GM12878 (cell line): ENCODE results near the gene B9D1. TPM values are rescaled to one million over a fixed set of nuclear protein-coding genes. Genes with fewer than 3 reads are reported as not detected.

ENCODE experiments used
- ATAC-seq: fragments of 200-7000 bp; cut with Tn5 transposase; 3 replicates; pipeline ENCODE4 v1.9.1; 2020; ENCODE audit warnings: mild to moderate bottlenecking, moderate library complexity
- BruUV-seq: library from RNA; stranded (reverse); fragments of 400-500 nt; replicated peaks from 2 replicates; lab custom pipeline; 2021; lab: Mats Ljungman, UMichigan
- CTCF ChIA-PET: fragments of 300-600 bp; sonication (Branson Sonifier 250); formaldehyde crosslinking; extraction: SDS; loops from one replicate; lab custom pipeline; 2021; ENCODE audit warnings: inconsistent platforms; lab: Yijun Ruan, JAX
- POLR2A ChIA-PET: fragments of 350-600 bp; formaldehyde crosslinking; extraction: SDS; loops from one replicate; lab custom pipeline; 2021; ENCODE audit warnings: inconsistent platforms; lab: Charles Lee
- RAD21 ChIA-PET: fragments of 300-600 bp; sonication (Branson Sonifier 250); formaldehyde crosslinking; loops from one replicate; lab custom pipeline; 2023; ENCODE audit warnings: antibody characterized with exemption; ENCODE audit not compliant: unreplicated experiment; lab: Charles Lee
- SMC1A ChIA-PET: fragments of 300-600 bp; sonication (Branson Sonifier 250); formaldehyde crosslinking; loops from one replicate; lab custom pipeline; 2023; ENCODE audit not compliant: unreplicated experiment, uncharacterized antibody; lab: Charles Lee
- DNase-seq: peaks from one replicate; pipeline ENCODE4 v3.0.0-alpha.2; 2011; ENCODE audit warnings: low read depth, low spot score
- FAIRE-seq: peaks from 3 replicates; lab custom pipeline; 2011; peaks lifted over from hg19 to GRCh38; lab: Jason Lieb, UNC
- H2AFZ ChIP-seq: 2 replicates; pipeline ENCODE4 v1.6.0; 2011; ENCODE audit warnings: low read depth, low read length, control low read depth; ENCODE audit not compliant: control insufficient read depth
- H3K27ac ChIP-seq: 2 replicates; pipeline ENCODE4 v1.5.1; 2011; ENCODE audit warnings: control low read depth; ENCODE audit not compliant: control insufficient read depth, insufficient read depth
- H3K27me3 ChIP-seq, 2 experiments: replicated peaks in 1 of 2; 2 replicates each; pipeline versions ENCODE4 v1.6.0 to v1.6.1; 2011; ENCODE audit warnings: low read length in 1 of 2; ENCODE audit not compliant: control insufficient read depth in 2 of 2, insufficient read depth in 2 of 2
- H3K36me3 ChIP-seq, 2 experiments: 2 replicates each; pipeline ENCODE4 v1.5.1; 2011; ENCODE audit warnings: low read length in 1 of 2; ENCODE audit not compliant: control insufficient read depth in 2 of 2, insufficient read depth in 2 of 2
- H3K4me1 ChIP-seq: 2 replicates; pipeline ENCODE4 v1.6.1; 2011; ENCODE audit warnings: mild to moderate bottlenecking, low read length, moderate library complexity, mixed read lengths; ENCODE audit not compliant: control insufficient read depth, insufficient read depth
- H3K4me2 ChIP-seq: 2 replicates; pipeline ENCODE4 v1.6.0; 2011; ENCODE audit warnings: control low read depth; ENCODE audit not compliant: control insufficient read depth, insufficient read depth
- H3K4me3 ChIP-seq: fragments of 200-600 bp; sonication (generic); 2 replicates; pipeline ENCODE4 v1.5.1; 2016
- H3K79me2 ChIP-seq: 2 replicates; pipeline ENCODE4 v1.6.0; 2011; ENCODE audit warnings: low read length; ENCODE audit not compliant: control insufficient read depth, insufficient read depth
- H3K9ac ChIP-seq: 2 replicates; pipeline ENCODE4 v1.8.0; 2011; ENCODE audit warnings: low read length, control low read depth, mixed read lengths; ENCODE audit not compliant: control insufficient read depth, insufficient read depth
- H3K9me3 ChIP-seq: replicated peaks from 3 replicates; pipeline ENCODE4 v1.5.1; 2011; ENCODE audit warnings: mild to moderate bottlenecking, low read length; ENCODE audit not compliant: control insufficient read depth, insufficient read depth
- H4K20me1 ChIP-seq: 2 replicates; pipeline ENCODE4 v1.6.0; 2011; ENCODE audit not compliant: control insufficient read depth, insufficient read depth
- ATF2 ChIP-seq: IDR thresholded peaks from 2 replicates; pipeline ENCODE4 v1.6.1; 2012; ENCODE audit warnings: low read length, inconsistent platforms
- CBX3 ChIP-seq: fragments of 200-600 bp; sonication (generic); IDR thresholded peaks from 2 replicates; pipeline ENCODE4 v1.6.1; 2016; ENCODE audit warnings: low read depth, borderline replicate concordance
- EED ChIP-seq: sonication (generic); IDR thresholded peaks from 2 replicates; pipeline ENCODE4 v1.6.1; 2016; ENCODE audit warnings: antibody characterized with exemption, low read depth
- EGR1 ChIP-seq, 2 experiments: IDR thresholded peaks; 1 replicate in 1 of 2; 2 replicates in 1 of 2; pipeline ENCODE4 v1.6.1; 2011 to 2012; ENCODE audit warnings: low read depth in 2 of 2, low read length in 2 of 2, borderline replicate concordance in 1 of 2, mild to moderate bottlenecking in 1 of 2, moderate library complexity in 1 of 2
- IRF3 ChIP-seq: fragments of 450-650 bp; IDR thresholded peaks from 2 replicates; pipeline ENCODE4 v1.6.1; 2014; ENCODE audit warnings: mild to moderate bottlenecking
- RAD51 ChIP-seq: fragments of 450-650 bp; IDR thresholded peaks from 2 replicates; pipeline ENCODE4 v1.6.1; 2016; ENCODE audit warnings: moderate library complexity, mild to moderate bottlenecking, inconsistent platforms
- SMC3 ChIP-seq: IDR thresholded peaks from 2 replicates; pipeline ENCODE4 v1.6.1; 2011; ENCODE audit warnings: low read length, improper control_type of control experiment, borderline replicate concordance
- WRNIP1 ChIP-seq: IDR thresholded peaks from 2 replicates; pipeline ENCODE4 v1.6.1; 2011; ENCODE audit warnings: low read depth, low read length, improper control_type of control experiment, borderline replicate concordance
- WGBS: methylation state at CpG from one replicate; pipeline ENCODE4 v1.1.6; 2016; ENCODE audit warnings: low lambda C conversion rate; ENCODE audit not compliant: insufficient replicate concordance, insufficient coverage; ENCODE audit errors: missing lambda C conversion rate; 5-methylcytosine and 5-hydroxymethylcytosine counted together
- in situ Hi-C: fragments of 300-500 bp; cut with MboI; formaldehyde crosslinking; loops from 9 replicates; pipeline ENCODE4 v1.14.3; 2018; ENCODE audit warnings: mixed read lengths
- intact Hi-C: fragments of 100-400 bp; cut with micrococcal nuclease; formaldehyde crosslinking; loops from one replicate; pipeline ENCODE4 v1.14.2; 2022; ENCODE audit not compliant: unreplicated experiment
- polyA plus RNA-seq, 11 experiments: library from polyadenylated mRNA; depleted of rRNA in 4 of 11; unstranded in 6 of 11; stranded (reverse) in 5 of 11; fragments of >200 nt; fragmentation: Nextera tagmentation in 4 of 11; fragmentation: Illumina TruSeq in 1 of 11; extraction: Ambion mirVana in 4 of 11; extraction: Trizol in 1 of 11; gene quantifications; 1 replicate in 1 of 11; 2 replicates in 10 of 11; pipeline versions ENCODE4 v1.2.1 to v1.2.3, GENCODE V29; 2011 to 2016; ENCODE audit warnings: inconsistent platforms in 2 of 11, missing spikeins in 2 of 11, low read depth in 1 of 11
- total RNA-seq, 4 experiments: library from RNA; depleted of rRNA in 3 of 4; stranded (reverse); fragments of >200 nt in 3 of 4; fragmentation: Illumina TruSeq in 1 of 4; extraction: Trizol in 1 of 4; gene quantifications; 2 replicates each; pipeline versions ENCODE4 v1.2.1 to v1.2.3, GENCODE V29; 2013 to 2021
- TF ChIP-seq, protein P1 (sequence below): IDR thresholded peaks from 2 replicates; pipeline ENCODE4 v1.6.1; 2012; ENCODE audit warnings: improper control_type of control experiment, low read depth, low read length; ENCODE audit not compliant: insufficient replicate concordance

B9D1 gene
- total and polyA plus RNA-seq, 10 of the 15 experiments (the other 5 are each of a cell fraction or from before 2014, with no cell fraction given): 5.9 to 18.3 (median 9.8) TPM

GRCh38 chr17:19379361-19380065 lies 17.0 kb upstream of the B9D1 start:
- DNase-seq: no peak
- Histone ChIP-seq H3K9ac (peak overlapping the region; percentile 64), H3K36me3 (peaks cover 4 to 18% of the 10 kb centered on the region in 2 experiments), H3K4me1 (no peaks in the 10 kb centered on the region), H3K27ac (no peak overlapping the region), H3K4me2 (peak overlapping the region; percentile 78), H4K20me1 (no peaks in the 10 kb centered on the region), H3K9me3 (no peaks in the 10 kb centered on the region), H3K27me3 (no peaks in the 10 kb centered on the region), H3K79me2 (peaks cover 4% of the 10 kb centered on the region), H3K4me3 (peak overlapping the region; percentile 87; the same call in 1 of the 2 replicates), H2AFZ (no peak overlapping the region)
- ChIA-PET SMC1A (interaction anchor here (1.0 kb wide), 1 partner anchor 18 kb away, joined by 3 read pairs; no protein-coding TSS in a partner anchor), CTCF (interaction anchor here (1.7 kb wide), 1 partner anchor 17 kb away, joined by 8 read pairs; the partner anchor contains the start of gene B9D1), RAD21 (no interaction called here), POLR2A (interaction anchor here (1.5 kb wide), 1 partner anchor 17 kb away, joined by 3 read pairs; no protein-coding TSS in a partner anchor)
- no peak for FAIRE-seq
- TSS peak; percentile 59 for BruUV-seq
- intact Hi-C loops (loop anchor here (5.0 kb wide), 1 partner anchor 83 kb away; no protein-coding TSS in a partner anchor), in situ Hi-C loops (no loop called here)
- WGBS: 86% methylated on average over 13 of the region's 13 CpGs
- ATAC-seq: no peak
- TF ChIP-seq, protein P1, sequence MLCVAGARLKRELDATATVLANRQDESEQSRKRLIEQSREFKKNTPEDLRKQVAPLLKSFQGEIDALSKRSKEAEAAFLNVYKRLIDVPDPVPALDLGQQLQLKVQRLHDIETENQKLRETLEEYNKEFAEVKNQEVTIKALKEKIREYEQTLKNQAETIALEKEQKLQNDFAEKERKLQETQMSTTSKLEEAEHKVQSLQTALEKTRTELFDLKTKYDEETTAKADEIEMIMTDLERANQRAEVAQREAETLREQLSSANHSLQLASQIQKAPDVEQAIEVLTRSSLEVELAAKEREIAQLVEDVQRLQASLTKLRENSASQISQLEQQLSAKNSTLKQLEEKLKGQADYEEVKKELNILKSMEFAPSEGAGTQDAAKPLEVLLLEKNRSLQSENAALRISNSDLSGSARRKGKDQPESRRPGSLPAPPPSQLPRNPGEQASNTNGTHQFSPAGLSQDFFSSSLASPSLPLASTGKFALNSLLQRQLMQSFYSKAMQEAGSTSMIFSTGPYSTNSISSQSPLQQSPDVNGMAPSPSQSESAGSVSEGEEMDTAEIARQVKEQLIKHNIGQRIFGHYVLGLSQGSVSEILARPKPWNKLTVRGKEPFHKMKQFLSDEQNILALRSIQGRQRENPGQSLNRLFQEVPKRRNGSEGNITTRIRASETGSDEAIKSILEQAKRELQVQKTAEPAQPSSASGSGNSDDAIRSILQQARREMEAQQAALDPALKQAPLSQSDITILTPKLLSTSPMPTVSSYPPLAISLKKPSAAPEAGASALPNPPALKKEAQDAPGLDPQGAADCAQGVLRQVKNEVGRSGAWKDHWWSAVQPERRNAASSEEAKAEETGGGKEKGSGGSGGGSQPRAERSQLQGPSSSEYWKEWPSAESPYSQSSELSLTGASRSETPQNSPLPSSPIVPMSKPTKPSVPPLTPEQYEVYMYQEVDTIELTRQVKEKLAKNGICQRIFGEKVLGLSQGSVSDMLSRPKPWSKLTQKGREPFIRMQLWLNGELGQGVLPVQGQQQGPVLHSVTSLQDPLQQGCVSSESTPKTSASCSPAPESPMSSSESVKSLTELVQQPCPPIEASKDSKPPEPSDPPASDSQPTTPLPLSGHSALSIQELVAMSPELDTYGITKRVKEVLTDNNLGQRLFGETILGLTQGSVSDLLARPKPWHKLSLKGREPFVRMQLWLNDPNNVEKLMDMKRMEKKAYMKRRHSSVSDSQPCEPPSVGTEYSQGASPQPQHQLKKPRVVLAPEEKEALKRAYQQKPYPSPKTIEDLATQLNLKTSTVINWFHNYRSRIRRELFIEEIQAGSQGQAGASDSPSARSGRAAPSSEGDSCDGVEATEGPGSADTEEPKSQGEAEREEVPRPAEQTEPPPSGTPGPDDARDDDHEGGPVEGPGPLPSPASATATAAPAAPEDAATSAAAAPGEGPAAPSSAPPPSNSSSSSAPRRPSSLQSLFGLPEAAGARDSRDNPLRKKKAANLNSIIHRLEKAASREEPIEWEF: no peak
- no peak for TF ChIP-seq EGR1 (IDR thresholded peaks at IDR 0.05; ENCODE audit: borderline replicate concordance in 1 of 2, low read depth in 2 of 2, low read length in 2 of 2)
- TF ChIP-seq WRNIP1: no peak
- no peak for TF ChIP-seq RAD51
- no peak for TF ChIP-seq EED
- no peak for TF ChIP-seq ATF2
- TF ChIP-seq IRF3: no peak
- TF ChIP-seq CBX3: no peak
- TF ChIP-seq SMC3: no peak
